HG02642 (cell line): Measurements from ENCODE around the gene ANKRD9.
A peak's percentile ranks its signal among the peaks of the same experiment; 100 is the strongest.
"Not testable (repeated sequence)": the region's sequence is repeated elsewhere in the genome, so short reads cannot be mapped to it uniquely, and the experiment has no call there.

ENCODE experiments used
- ATAC-seq: cut with Tn5 transposase; IDR thresholded peaks from one replicate; pipeline ENCODE4 v1.9.1; 2021; ENCODE audit warnings: mild to moderate bottlenecking; ENCODE audit not compliant: unreplicated experiment, poor library complexity

Gene ANKRD9

GRCh38 chr14:102538602-102539543 is 29.3 kb upstream of the ANKRD9 start:
- ATAC-seq = no peak

DNA sequence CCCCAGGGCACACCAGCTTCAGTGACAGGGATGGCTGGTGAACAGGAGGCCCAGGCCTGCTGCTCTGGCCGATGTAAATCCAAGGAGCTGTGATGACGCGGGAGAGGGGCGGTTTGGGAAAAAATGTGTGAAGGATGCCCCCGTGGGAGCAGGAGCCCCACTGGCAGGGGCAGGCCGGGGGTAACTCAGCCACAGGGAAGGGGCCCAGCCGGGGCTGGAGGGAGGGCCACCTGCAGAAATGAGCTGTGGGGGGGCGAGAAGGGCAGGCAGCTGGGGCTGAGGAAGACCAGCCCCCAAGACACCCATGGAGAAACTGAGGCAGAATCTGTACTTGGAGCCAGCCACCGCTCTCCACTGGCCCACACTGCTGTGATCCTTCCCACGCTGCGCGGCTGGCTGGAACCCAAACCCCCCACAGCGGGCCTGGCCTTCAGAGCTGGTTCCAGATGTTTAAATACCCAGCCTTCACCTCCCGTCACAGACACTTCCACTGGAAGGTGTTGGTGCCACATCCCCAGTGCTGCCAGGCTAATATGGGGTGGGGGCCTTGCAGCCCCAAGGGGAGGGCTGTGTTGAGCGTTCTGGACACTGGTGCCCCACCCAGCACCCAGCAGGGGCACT is 28.5 kb upstream of the ANKRD9 start:
- no peak for ATAC-seq

- no peak for ATAC-seq
Observed at GRCh38 chr14:102532204-102532658, 22.7 kb upstream of the ANKRD9 start.

GRCh38 chr14:102530828-102531478 is 21.4 kb upstream of the ANKRD9 start:
- no peak for ATAC-seq

DNA sequence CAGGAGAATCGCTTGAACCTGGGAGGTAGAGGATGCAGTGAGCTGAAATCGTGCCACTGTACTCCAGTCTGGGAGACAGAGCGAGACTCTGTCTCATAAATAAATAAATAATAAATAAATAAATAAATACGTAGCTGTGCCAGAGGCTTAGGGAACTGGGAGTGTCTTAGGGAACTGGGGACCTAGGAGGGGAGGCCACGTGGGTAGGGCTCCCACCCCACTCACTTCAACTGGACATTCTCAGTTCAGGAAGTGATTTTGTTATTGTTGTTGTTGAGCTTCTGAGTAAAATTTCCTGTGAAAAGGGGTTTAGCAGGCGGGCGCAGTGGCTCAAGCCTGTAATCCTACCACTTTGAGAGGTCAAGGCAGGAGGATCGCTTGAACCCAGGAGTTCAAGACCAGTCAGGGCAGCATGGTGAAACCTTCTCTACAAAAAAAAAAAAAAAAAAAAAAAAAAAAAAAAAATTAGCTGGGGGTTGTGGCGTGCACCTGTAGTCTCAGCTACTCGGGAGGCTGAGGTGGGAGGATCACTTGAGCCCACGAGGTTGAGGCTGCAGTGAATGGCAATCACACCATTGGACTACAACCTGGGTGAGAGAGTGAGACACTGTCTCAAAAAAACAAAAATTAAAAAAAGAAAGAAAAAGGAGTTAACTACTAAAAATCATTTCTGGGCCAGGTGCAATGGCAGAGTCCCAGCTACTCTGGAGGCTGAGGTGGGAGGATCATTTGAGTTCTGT is 19.0 kb upstream of the ANKRD9 start:
- ATAC-seq = no peak

GRCh38 chr14:102525929-102526497 is 16.4 kb upstream of the ANKRD9 start:
- ATAC-seq = no peak

- ATAC-seq = peak; percentile 2
Observed at GRCh38 chr14:102525219-102525928, 15.8 kb upstream of the ANKRD9 start.

DNA sequence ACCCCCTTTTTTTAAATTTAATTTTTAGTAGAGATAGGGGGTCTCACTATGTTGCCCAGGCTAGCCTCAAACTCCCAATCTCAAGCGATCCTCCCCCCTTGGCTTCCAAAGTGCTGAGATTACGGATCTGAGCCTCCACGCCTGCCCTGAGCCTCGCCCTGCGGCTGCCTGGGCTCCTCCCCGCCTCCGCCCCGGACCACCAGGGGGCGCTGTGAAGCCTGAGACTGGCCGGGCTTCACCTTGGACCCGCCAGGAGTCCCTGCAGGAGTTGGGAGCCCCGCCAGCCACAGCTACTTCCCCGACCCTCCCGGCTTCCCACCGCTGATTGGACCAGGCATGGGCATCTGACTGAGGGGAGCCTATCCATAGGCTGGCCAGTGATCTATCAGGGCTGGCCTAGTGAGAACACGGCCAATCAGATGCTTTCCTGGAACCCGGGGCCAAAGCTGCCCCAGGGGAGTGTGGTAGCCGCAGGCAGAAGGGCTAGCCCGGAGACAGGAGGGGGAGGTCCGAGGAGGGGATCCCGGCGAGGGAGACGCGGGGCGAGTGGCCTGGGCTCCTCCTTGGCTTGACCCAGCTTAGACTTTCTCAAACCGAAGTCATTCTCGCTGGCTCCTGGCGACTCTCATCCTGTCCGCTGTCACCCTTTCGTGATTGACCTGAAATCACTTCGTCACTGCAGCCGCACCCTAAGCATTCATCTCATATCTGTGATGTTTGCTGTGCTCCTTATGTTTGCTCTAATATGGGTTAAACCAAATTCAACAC is 15.1 kb upstream of the ANKRD9 start:
- peak; percentile 97 for ATAC-seq

- ATAC-seq = peak; percentile 7
Observed at GRCh38 chr14:102523569-102524450, 14.2 kb upstream of the ANKRD9 start.

- ATAC-seq = no peak
Observed at GRCh38 chr14:102523200-102523568, 13.6 kb upstream of the ANKRD9 start.

GRCh38 chr14:102519709-102520108 is 10.1 kb upstream of the ANKRD9 start:
- ATAC-seq = not testable (repeated sequence)

GRCh38 chr14:102518063-102518648 is 8.6 kb upstream of the ANKRD9 start:
- ATAC-seq = no peak

- no peak for ATAC-seq
Observed at GRCh38 chr14:102517392-102518062, 8.0 kb upstream of the ANKRD9 start.

DNA sequence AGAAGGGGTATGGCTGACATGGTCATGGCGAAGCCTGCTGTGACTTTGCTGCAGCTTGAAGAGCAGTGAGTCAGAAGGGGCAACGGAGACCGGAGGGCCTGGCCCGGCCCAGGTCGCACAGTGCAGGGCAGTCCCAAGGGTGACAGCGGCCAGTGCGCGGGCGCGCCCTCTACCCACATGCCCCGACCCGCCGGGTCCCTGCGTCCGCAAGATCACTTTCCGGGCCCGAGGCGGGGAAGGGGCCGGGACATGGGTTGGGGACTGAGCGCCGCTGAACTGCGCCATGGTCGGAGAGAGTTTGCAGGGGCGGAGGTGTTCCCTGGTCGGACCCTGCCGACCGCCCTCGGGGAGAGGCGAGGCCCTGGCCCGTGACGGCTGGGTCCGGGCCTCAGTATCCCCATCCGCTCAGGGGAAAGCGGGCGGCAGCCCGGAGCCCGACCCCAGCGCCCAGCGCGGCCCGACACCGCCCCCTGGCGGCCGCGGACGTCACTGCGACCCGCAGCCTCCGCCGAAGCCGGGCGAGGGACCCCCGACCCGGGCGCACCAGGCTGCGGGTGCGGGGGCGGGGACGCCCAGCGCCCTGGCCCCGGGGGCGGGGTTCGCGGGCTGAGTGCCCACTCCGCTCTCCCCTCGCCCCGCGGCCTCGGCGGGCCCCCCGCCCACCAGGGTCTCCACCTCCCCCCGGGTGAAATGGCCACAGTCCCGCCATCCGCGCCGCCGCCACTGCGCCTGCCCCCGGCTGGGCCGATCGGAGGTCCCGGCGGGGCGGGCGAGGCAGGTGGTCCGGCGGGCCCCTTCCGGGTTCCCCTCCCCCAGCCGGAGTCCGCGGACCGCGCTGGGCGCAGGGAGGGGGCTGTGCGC is 7.2 kb upstream of the ANKRD9 start:
- ATAC-seq = no peak

DNA sequence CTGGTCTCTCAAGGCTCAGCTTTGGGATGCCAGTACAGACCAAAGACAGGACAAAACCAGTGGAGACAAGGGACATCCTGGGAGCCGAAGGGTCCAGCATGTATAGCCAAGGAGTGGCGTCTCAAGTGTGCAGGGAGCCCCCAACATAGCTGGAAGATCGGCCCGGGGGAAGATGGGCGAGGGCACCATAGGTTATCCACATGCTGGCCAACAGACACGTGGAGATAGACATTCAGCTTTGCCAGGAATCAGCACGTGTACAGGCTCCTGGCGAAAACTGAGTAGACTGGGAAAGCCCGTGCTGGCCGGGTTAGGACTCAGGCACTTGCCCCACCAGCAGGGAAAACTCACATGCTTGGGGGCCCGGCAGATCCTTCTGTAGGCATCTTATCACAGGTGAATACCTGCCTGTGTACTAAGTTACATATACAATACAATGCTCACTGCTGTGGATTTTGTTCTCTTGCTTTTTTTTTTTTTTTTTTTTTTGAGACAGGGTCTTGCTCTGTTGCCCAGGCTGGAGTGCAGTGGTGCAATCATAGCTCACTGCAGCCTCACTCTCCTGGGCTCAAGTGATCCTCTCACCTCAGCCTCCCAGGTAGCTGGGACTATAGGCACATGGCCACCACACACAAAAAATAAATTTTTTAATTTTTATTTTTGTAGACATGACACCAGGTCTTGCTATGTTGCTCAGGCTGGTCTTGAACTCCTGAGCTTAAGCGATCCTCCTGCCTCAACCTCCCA is 5.6 kb upstream of the ANKRD9 start:
- no peak for ATAC-seq
